GM21390 (cell line): ENCODE data around the gene EML1.

Experiments
- ATAC-seq: cut with Tn5 transposase; IDR thresholded peaks from one replicate; pipeline ENCODE4 v1.9.1; 2021; ENCODE audit not compliant: unreplicated experiment

The EML1 gene

DNA sequence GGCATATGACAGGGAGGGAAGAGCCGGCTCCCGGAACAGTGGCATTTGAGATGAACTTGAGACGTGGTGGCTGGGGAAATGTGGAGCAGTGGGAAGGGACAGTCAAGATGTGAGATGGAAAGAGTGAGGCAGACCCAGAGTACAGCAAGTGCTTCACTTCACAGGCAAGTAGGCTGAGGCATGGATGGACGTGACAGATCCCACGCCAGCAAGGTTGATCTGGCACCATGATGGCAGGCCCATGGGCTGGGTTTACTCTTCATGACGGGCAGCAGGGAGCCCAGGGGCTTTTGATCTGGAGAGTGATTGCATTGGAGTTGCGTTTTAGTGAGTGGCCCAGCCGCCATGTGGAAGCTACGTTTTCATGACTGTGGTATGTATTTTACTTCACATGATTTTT lies 17.9 kb upstream of the EML1 start:
- ATAC-seq: no peak

DNA sequence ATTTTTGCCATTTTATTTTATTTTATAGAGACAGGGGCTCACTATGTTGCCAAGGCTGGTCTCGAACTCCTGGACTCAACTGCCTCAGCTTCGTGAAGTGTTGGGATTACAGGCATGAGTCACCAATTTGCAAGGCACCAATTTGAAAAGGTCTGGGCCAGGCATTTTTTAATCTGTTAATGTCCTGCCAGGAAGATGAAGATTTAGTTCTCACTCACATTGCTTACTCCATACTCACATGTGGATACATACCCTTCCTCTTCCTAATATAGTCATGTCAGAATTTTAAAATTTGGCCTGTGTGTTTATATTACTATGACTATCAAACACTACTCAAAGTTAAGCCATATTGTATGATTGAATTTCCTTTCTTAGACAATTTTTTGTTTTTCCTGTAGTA lies 15.3 kb upstream of the EML1 start:
- ATAC-seq: no peak

DNA sequence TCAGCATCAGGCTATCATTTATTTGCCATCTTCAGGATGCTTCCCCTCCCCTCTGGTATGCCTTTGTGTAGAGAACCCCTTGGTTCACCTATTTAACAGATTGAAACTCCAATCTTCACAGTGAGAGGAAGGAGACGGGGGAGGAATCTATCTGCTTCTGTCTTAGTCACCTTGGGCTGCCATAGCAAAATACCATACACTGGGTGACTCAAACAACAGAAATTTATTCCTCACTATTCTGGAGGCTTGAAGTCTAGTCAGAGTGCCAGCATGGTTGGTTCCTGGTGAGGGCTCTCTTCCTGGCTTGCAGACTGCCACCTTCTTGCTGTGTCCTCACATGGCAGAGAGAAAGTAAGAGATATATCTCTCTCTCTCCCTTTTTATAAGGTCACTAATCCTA lies 13.5 kb upstream of the EML1 start:
- no peak for ATAC-seq

DNA sequence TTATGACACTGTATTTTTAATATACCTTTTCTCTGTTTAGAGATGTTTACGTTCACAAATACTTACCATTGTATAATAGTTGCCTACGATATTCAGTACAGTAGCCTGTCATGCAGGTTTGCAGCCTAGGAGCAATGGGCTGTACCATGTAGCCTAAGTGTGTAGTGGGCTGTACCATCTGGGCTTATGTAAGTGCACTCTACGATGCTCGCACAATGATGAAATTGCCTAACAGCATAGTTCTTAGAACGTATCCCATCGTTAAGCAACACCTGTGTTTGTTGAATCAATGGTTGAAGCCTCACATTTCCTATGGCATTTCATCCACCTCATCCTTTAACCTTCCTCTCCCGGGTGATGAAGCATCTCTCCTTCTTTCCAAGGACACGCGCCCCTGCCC lies 12.5 kb upstream of the EML1 start:
- ATAC-seq: no peak

DNA sequence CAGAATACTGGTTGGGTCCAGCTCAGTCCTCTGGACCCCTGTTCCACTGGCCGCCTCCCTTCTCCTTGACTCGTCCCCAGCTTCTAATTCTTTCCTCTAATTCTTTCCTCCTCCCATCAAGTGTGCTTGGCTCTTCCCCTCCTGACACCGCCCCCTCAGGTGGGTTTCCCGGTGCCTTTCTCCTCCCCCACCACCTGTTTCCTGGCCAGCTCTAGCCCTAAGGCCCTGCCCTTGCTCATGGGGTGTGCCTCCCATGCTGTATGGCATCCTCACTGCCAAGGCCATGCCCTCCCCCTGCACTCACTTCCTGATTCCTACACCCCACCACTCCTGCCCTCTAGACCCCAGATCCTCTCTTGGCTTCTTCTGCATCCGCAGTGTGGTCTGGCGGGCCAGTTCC lies 12.1 kb upstream of the EML1 start:
- ATAC-seq: no peak

DNA sequence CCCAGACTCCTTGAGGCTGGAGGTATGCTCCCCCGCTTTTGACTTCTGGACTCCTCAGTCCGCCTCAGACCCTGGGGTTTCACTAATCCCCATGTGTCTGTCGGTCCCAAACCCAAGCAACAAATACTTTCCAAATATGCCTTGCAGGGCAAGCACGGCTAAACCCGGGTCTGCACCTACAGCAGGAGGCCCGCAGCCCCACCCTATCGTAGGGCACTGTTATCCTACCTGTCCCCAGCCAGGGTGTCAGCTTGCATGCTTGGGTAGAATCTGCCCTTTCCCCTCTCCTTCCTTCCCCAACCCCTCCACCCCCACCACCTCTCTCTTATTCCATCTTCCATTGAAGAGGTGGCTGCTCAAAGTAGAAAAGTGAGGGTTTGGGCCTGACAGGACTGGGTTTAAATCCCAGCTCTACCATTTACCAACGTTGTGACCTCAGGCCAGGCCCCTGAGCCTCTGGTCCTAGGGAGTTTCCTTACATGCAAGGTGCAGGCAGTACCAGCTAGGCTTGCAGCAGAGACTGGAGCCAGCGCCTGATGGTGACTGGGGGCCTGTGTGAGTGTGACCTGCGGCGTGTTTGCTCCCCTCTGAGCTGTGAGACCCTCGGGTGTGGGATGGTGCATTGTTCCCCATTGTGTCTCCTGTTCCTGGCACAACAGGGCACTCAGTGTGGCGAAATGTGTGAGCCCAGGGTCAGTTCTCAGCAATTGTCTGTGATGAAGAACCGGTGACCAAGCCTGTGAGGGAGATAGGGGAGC lies 11.2 kb upstream of the EML1 start:
- ATAC-seq: no peak

DNA sequence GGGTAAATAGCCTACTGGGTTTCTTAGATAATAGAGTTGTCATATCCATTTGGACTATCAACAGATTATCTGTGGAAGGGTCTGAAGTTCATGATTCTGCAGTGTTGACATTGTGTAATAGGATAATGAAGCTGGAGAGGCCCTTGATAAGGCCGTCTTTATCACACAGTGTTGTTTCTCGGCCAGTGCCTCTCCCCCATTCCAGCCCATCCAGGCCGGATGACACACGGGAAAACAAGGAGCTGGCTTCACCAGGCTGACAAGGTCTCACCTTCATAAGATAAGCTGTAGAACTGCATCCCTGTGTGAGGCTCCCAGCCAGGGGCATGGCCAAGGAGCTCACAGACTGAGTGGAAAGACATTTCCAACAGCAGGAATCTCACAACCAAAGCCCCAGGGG lies 8.7 kb upstream of the EML1 start:
- no peak for ATAC-seq

DNA sequence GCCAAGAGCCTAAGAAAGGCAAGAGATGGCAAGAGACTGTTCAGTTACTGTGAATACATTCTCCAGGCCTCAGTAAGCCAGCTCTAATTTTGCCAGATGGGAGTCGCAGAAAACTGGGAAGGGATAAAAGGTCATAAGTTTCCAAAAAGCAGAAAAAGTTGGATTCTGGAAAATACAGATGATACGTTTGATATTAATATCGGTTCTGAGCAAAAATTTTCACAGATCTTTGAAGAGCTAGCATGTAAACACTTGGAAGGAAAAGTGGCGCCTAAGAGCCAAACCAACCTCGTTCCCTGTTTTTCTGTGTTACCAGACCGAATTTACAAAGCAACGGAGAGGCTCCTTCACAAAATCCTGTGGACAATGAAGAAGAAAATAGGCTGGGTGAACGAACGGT lies 7.8 kb upstream of the EML1 start:
- ATAC-seq: no peak

DNA sequence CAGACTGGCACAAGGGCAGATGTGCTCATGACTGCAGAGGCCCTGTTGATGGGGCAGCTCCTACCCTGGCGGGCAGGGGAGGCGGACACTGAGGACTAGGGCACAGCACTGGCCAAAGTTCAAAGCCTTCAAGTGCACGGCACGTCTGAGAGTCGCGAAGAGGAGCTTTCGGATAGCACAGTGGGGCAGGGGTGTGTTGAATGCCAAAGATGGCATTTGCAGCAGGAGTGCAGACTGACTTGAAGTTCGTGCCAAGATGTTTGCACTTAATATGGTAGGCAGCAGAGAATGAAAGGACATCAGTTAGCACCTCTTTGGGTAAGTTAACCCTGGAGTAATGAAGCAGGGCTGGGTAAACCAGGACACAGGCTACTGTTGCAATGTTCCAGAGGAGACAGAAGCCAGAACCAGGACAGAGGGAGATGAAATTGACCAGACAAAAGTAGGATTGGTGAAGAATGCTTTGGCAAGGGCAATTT lies 6.7 kb upstream of the EML1 start:
- no peak for ATAC-seq

DNA sequence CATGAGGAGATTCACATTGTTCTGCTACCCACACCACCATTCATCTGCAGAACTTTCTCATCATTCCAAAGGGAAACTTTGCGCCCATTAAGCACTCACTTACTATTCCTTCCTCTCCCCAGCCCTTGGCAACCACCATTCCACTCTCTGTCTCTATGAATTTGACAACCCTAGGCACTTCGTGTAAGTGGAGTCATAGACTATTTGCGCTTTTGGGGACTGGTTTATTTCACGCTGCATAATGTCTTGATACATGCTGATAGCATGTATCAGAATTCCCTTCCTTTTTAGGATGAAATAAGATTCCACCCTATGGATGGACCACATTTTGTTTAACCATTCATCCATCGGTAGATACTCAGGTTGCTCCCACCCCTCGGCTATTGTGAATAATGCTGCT lies 4.5 kb upstream of the EML1 start:
- ATAC-seq: no peak

DNA sequence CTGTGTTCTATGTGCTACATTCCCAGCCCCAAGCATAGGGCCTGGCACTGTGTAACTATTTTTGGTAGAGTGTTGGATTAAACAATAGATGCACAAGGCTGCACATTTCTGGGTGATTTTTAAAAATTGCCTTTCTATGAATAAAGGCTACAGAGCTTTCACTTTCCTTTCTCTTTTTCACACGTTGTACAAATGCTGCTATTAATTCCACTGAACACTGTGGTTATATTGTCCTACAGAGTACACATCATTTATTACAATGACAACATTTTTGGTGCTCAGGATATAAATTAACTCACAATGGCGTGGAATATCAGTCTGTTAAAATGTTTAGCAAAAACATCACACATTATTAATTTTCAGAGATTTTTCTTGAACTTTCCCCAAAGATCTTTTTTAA lies 3.6 kb upstream of the EML1 start:
- no peak for ATAC-seq

DNA sequence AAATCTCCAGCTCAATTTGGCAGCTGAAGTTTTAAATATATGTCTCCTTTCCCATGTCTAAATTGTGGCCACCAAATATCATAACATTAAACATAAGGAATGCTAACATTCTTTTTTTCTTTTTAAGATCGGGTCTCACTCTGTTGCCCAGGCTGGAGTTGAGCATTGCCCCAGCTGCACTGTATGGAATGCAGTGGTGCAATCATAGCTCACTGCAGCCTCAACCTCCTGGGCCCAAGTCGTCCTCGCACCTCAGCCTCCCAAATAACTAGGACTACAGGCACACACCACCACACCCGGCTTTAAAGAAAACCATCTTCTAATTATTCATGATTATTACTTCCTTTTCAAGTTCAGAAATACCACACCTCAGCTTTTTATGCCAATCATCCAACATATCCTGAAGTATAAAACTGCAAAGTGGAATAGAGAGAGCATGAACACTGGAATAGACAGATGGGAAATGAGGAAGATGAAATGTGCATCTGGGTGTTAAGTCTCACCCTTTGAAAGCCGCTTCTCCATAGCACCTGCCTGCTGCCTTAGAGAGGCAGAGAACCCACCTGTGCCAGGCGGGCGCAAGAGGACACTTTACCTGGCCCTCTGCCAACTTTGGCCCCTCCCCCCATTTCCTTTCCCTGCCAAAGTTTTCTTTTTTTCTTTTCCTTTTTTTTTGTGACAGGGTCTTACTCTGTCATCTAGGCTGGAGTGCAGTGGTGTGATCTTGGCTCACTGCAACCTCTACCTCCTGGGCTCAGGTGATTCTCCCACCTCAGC lies 2.8 kb upstream of the EML1 start:
- no peak for ATAC-seq

DNA sequence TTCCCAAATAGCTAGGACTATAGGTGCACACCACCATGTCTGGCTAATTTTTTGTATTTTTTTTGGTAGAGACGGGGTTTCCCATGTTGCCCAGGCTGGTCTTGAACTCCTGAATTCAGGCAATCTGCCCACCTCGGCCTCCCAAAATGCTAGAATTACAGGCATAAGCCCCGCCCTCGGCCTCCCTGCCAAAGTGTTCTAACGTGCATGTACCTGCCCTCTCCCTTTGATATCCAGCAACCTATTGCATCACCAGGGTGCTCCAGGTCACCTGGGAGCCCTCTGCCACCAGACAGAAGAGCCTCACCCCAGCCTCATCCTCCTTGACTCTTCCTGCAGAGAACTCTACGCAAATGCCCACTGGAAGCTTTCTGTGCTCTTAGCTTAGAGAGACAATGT lies 2.2 kb upstream of the EML1 start:
- no peak for ATAC-seq

DNA sequence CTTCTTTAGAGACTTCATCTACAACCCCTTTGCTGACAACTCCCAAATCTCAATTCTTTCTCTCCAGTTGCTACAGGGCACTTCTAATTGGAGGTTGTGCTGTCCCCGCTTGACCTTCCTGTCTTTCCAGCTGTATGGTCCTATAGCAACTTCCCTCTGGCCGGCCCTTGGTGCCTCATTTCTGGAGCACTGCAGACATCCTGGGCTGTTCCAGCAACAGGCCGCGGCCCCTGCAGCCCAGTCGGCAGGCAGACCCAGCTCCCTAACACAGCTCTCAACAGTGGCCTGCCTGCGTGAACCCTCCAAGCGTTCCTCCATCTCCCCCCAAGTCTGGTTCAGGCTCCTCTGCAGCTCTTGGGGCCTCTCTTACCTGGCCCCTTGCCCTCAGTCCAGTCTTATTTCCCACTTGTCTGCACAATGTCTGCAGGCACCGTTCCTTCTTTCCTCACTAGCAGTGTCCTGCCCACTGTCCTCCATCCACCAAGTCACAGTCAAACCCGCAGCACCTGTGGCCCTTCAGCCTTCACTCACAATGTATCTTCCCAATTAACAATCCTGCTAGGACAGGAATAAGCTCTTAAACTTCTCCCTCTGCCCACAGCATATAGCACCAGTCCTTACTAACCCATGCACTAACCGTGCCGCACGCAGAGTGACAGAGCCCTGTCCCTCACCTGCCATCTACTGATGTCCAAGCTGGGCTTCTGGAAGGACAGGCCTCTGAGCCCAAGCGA lies 1.6 kb upstream of the EML1 start:
- no peak for ATAC-seq

DNA sequence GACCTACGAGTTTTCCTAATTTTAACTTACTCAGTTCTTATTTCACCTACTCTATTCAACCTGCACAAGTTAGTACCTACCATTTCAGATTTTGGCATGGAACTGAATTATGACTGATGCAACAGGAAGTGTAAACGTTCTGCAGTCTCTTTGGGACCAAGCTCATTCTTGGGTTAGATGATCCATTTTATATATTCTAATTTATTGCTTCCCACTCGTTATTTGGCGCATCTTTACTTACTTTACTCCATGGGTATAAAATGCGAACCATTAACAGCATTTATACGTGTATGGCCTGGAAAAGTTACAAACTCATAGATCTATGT lies 1.0 kb upstream of the EML1 start:
- ATAC-seq: no peak

DNA sequence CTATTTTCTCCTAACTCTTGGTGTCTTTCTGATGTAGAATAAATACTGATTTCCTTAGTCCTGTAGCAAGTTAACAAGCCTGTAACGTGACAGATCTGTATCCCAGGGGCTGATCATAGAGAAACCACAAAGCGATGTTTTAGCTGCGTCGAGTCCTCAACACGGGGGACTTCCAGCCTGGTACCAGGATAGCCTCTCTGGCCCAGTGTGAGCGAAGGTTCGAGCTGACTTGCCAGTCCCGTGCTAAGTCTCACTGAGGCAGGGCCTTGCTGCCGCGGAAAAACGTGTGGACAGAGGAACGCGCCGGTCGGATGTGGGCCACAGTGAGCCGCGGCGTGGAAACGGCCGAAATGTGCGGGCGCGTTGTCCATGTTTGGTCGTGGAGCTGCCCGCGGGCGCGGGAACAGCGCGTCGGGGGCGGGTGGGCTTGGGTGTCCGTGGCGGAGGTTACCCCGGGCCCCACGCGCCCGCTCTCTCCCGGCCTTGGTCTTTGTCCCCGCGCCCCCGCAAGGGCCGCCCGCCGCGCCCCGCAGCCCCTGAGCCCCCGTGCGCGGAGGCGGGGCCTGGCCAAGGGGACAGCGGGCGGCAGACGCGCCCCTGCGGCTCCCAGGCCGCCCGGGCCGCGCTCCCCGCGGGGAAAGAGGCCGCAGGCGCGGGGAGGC lies 531 bp upstream of the EML1 start:
- ATAC-seq: no peak

DNA sequence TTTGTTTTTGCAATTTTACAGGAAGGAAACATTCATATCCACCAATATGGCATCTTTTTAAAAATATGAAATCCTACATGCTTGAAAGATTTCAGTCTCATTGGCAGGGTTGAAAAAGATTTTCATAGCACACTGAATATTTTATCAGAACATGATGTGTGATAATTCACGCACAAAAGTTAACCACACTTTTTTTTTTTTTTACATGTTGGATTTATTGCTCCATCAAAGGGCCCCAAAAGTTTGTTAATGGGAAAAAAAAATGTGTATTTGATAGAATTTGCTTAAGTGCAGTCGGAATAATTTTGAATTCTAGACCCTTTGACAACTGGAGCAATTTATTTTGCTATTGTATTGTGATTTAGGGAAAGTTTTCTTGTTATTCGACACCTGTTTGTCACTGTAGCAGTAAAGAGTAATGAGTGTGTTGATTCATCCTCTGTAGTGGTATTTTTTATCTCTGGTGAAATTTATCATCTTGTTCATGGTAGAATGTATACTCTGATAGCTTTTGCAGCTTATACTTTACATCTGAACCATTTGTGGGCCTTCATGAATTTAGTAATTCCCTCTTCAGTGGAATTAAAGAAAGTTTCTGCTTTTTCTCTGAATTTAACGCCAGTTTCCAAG lies 1.1 kb downstream of the EML1 start:
- ATAC-seq: no peak

DNA sequence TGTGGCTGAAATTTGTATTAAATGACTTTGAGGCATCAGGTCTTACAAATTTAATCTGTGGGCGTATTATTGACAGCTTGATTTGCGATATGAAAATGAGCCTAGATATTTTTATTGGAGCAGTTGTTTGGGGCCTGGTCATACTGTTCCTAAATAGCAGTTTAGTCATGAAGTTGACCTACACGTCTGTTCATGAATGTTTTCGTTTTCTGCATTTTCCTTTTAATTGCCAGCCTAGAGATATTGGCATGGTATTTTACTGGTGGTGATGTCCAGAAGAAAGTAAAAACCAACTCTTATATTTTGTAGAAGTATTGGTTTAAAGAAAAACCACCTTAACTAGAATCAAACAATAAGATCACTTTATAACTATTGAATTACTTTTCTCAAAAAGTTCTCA lies 1.8 kb downstream of the EML1 start:
- no peak for ATAC-seq

DNA sequence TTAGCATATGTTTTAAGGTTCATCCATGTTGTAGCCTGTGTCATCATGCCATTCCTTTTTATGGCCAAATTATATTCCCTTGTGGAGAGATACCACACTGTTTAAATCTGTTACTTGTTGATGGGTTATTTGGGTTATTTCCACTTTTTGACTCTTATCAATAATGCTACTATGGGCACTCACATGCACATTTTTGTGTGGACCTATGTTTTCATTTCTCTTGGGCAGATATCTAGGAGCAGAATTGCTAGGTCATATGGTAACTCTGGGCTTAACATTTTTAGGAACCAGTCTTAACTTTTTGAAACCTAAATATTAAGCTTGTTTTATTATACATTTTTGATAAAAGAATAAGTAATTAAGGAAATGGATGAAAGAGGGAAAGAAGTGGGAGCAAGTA lies 4.0 kb downstream of the EML1 start:
- no peak for ATAC-seq

DNA sequence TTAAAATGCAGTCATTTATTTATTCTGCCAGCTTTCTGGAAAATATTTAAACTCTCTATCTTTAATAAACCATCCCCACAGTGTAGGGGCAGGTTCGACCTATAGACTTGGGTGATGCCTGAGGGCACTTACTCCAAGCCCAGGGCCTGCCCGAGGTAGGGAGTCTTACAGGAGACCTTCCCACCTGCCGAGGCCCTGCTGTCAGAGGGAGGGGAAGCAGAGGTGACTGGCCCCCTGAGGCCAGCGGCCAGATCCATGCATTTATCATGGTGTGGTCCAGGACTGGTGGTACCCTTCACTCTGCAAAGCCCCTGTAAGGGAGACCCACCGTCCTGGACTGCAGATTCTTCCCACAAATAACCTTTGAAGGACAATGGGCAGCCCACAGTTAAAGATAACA lies 7.6 kb downstream of the EML1 start:
- ATAC-seq: no peak
